NCI-H1417 treated with DMSO at 0.1 percent for 48 hours (cell line): ENCODE measurements around the gene R3HDM2.
"Not testable (repeated sequence)": the region's sequence is repeated elsewhere in the genome, so short reads cannot be mapped to it uniquely, and the experiment has no call there.

Experiments used
- DNase-seq: peaks from one replicate; lab custom pipeline; 2025; lab: John Stamatoyannopoulos, UW

Gene R3HDM2

GRCh38 chr12:57329219-57329618 is 101.6 kb downstream of the R3HDM2 start:
- DNase-seq: no peak

GRCh38 chr12:57325395-57325794 is 105.4 kb downstream of the R3HDM2 start:
- no peak for DNase-seq

DNA sequence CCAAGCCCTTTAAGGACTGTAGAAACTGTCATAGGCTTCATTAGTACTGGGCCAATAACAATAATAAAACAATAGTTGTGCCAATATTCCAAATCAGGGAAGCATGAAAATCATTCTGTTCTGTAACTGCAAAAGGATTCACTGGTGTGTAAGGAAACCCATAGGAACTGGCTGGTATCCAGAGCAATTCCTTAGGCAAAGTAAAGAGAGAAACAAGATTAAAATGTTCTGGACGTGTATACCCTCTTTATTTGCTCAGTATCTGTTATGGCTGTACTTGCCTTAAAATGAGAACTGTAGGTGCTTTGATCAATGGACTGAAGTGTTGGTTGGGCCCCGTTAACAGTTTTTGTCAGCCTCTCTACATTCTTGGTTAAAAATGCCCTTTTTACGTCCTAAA is 107.4 kb downstream of the R3HDM2 start:
- DNase-seq: no peak

DNA sequence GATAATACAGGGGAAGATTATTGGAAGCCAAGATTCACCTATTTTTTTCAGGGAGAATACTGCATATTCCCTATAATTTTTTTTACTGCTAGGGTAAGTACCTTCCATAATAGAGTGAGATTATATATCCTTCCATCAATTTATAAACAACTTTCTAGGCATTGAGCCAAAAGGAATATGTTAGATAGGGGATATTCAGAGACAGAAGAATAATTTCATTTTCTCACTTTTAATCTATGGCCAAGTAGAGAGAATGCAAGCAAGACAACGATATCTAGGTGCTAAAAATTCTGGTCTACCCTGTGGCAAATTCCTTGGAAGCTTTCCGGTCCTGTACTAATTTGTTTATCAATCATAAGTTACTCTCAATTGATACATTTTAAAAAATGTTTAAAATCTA is 110.2 kb downstream of the R3HDM2 start:
- DNase-seq: no peak

DNA sequence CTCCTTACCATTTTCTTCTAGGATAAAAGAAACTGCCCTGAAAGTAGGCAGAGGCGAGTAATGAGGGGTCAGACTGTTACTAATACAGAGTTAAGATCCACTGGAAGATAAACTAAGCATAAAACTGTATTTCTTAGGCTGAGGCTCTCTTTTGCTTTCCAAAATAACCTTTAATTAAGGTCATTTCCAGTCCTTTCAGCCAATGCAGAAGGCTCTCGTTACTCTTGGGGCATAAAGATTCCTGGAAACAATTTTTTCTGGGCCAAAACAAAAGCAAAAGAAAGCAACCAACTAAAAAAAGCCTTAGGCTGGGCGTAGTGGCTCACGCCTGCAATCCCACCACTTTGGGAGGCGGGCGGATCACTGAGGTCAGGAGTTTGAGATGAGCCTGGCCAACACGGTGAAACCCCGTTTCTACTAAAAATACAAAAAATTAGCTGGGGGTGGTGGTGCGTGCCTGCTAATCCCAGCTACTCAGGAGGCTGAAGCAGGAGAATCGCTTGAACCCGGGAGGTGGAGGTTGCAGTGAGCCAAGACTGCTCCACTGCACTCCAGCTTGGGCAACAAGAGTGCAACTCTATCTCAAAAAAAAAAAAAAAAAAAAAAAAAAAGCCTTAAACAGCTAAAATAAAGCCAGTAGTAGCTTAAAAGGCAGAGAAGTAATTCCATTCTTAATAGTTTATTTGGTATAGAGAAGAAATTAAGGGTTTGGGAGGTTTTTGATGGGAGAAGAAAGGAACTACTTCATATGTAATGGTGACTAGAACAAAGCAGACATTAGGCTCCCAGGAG is 111.0 kb downstream of the R3HDM2 start:
- no peak for DNase-seq

- DNase-seq: no peak
Measured at GRCh38 chr12:57315681-57316080, 115.2 kb downstream of the R3HDM2 start.

DNA sequence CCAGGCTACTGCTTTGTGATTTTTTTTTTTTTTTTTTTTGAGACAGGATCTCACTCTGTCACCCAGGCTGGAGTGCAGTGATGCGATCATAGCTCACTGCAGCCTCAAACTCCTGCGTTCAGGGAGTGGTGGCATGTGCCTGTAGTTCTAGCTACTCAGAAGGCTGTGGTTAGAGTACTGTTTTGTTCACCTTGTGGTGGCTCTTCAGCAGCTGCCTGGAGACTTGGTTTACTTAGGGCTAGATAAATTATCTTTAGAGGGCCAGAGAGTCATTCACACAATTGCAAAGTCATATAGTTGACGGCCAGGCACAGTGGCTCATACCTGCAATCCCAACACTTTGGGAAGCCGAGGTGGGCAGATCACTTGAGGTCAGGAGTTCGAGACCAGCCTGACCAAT is 118.6 kb downstream of the R3HDM2 start:
- DNase-seq: not testable (repeated sequence)

DNA sequence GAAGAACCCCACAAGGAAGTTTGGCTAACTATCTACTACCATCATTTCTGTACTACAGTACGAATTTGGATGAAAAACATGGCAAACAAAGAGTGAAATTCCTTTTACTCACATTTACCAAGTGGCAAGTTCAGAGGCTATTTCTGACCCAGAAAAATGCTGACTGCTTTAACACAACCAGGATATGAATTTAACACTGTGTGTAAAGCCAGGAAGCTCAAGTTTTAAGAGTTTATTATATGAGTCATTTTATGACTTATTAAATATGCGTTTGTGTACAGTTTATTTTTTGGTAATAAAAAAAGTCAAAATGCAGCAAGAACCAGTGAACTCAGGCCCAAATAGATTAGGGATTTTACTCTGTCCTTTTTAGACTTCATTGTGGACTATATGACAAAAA is 121.4 kb downstream of the R3HDM2 start:
- no peak for DNase-seq

DNA sequence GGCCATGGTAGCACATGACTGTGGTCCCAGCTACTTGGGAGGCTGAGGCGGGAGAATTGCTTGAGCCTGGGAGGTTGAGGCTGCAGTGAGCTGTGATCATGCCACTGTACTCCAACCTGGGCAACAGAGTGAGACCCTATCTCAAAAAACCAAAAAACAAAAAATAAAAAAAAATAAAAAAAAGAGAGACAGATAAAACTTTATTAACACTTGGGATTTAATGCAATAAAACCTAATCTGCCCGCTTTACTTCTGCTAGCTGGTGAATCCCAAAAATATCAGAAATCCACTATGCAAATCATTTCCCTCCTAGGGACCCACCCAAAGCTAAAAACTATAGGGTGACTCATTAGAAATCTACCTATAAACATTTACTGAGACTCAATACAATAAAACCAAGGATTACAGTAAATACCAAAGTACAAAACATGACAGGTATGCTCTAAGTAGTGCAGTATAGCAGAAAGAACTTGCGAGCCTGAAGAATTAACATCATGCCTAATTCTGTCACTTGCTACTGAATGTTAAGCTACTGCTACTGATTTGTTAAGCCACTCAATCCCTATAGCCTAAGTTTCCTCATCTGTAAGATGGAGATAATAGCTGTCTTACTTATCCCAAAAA is 129.8 kb downstream of the R3HDM2 start:
- DNase-seq: no peak

- DNase-seq: no peak
Measured at GRCh38 chr12:57299514-57300016, 131.3 kb downstream of the R3HDM2 start.

DNA sequence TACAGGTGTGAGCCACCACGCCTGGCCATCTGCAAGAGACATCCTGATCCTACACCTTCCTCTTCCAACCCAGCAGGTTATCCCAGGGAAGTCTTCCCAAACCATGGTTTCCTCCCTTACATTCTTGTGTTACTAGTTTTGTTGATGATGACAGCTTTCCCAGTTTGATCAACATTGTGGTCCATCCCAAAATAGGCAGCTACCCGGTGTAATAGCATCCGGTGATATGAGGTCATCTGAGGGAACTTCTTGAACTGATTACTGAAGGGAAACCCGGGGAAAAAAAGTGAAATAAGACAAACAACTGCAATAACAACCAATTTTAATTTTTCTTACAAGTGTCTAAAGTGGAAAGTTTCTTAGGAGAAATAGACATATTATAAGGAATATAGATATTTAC is 134.6 kb downstream of the R3HDM2 start:
- no peak for DNase-seq

DNA sequence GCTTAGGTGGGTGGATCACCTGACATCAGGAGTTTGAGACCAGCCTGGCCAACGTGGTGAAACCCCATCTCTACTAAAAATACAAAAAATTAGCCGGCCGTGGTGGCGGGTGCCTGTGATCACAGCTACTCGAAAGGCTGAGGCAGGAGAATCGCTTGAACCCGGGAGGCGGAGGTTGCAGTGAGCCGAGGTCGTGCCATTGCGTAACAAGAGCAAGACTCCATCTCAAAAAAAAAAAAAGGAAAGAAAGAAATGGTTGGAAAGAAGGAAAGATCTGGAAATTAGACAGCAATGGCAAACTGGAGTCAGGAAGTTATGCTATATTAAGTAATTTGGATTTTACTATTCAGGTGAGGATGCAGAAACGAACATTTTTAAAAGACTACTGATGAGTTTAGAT is 148.8 kb downstream of the R3HDM2 start:
- DNase-seq: not testable (repeated sequence)

GRCh38 chr12:57280211-57281062 is 150.4 kb downstream of the R3HDM2 start:
- no peak for DNase-seq

DNA sequence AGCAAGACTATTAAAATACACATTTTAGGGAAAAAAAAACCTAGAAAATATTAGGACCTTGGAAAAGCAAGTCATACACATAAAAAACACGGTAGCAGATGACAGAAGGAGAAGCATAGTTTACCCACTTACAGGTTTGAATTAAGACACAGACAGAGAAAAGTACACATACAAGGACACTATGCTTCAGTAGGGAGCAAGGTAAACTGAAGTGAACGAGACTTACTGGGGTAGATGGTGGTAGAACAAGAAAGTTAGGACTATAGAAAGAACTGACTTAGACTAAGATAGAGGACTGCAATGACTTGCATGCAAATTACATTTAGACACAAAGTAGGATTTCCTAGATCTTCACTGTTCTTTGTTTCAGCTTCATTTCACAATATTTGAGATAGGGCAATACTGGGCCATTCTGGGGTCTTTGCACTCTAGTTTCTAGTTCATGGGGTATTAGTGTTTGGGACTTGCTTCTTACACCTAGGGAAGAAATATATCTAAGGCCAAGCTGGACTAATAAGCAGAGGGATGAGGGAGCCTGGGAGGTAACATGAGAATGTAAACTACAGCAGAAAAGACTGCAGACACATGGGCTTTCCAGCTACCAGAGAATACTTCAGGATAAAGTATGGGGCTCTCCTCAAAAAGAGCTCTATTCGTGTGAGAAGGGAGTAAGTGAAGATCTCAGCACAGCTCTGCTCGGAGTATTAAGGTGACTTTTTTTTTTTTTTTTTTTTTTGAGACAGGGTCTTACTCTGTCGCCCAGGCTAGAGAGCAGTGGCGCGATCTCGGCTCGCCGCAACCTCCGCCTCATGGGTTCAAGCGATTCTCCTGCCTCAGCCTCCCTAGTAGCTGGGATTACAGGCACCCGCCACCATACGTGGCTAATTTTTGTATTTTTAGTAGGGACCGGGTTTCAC is 152.1 kb downstream of the R3HDM2 start:
- no peak for DNase-seq

GRCh38 chr12:57276935-57277563 is 153.8 kb downstream of the R3HDM2 start:
- no peak for DNase-seq

DNA sequence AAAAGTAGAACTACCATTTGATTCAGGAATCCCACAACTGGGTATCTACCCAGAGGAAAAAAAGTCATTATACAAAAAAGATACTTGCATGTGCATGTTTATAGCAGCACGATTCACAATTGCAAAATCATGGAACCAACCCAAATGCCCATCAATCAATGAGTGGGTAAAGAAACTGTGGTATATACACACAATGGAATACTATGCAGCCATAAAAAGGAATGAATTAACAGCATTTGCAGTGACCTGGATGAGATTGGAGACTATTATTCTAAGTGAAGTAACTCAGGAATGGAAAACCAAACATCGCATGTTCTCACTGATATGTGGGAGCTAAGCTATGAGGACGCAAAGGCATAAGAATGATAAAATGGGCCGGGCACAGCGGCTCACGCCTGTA is 154.6 kb downstream of the R3HDM2 start:
- DNase-seq: not testable (repeated sequence)

DNA sequence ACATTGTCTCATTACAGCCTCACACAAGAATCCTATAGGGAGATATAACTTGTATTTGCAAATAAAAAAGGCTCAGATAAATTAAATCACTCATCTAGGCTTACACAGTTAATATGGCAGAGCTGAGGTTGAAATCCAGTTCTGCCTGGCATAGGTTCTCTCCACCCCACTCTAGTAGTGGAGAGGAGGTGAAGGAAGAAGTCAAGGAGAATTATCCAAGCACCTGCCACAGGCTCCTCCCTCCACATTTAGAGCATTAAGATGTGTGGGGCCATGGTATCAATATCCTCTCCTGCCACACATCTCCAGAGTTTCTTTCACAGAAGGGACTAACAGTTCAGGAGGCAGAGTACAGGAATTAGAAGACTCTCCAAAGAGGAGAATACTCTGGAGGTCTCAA is 157.3 kb downstream of the R3HDM2 start:
- DNase-seq: no peak

DNA sequence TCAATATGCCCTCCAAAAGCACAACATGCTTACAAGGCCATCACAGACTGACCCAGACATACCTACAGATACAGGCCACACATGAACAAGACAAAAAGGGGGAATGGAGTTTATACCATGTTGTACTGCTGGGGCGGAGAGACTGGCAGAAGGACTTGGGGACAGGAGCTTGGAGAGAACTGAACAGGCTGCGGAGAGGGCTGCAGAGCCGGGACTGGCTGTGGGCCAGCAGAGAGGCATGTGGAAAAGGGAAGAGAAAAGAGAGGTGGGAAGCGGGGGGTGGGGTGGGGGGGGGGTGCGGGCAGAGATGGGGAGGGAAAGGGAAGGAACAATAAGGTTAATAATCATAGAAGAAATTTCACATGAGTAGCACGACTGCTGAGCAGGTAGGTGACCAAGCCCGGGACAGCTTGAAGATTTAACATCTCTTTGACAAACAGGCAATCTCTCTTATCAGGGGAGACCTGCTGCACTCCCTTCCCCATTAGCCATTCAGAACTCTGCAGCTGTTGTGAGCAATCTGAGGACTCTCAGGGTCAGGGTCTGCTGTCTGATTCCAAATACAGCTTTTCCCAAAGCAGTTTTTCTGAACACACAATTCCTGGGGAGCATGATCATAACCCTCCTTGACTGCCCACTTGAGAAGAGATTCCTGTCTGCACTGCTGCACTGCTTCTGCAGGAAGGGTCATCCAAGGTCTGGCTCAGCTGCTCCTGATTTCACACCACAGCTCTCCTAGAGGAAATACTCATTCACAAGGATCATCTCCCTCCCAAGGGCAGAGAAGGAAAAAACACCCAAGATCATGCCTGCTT is 158.3 kb downstream of the R3HDM2 start:
- no peak for DNase-seq

GRCh38 chr12:57270966-57271470 is 159.8 kb downstream of the R3HDM2 start:
- DNase-seq: no peak

DNA sequence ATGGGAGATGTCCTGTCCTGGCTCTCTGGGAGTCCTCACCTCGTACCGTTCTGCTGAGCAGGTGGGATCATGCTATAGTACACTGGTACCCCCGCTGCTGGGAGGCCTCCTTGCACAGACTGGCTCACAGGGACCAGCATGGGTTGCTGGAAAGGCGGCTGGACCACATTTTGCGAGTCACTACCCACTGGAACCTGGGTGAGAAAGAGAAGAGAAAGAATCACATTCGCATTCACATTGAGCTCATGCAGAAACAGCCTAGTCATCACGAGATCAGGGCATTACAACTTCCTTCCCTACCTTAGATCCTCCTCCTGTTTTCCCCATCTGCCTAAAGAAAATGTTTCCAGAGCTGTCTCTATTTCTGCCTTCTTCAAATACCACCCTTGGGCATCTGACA is 162.6 kb downstream of the R3HDM2 start:
- no peak for DNase-seq
